Measurements from ENCODE around the gene IFITM1. TPM values are rescaled to one million over a fixed set of nuclear protein-coding genes. Genes with fewer than 3 reads are reported as not detected.

The IFITM1 gene
- total RNA-seq, 1 experiment from 2014 or later, result 3.2 TPM

DNA sequence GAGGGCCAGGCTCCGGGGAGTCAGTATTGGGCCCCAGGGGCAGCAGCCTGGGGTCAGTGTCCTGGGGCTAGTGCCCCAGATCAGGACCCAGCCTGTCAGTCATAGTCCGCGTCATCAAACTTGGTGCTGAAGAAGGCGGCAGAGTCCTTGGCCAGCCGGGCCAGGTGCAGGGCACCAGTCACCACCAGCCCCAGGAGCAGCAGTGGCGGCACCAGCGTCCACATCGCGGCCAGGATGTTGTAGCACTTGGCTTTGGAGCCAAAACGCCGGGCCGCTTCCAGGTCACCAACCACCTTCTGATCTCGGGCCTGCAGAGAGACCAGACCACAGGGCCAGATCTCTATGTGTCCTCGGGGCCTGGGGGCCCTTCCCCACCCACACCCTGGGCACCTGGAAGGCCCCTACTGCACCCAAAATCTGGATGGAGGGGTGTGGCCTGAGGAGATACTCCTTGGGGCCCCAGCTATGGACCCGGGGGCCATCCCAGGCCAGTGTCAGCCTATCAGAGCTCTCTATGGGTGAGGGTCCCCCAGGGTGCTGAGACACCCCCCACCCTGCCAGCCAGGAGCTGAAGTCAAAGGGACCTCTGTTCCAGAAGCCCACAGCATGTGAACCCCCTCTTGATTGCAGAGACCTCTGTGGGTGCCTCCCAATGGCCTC is 15.3 kb upstream of the IFITM1 start:
- Mint-ChIP-seq H3K4me1 (ENCODE audit: low read depth, unreplicated experiment) (peaks cover 16% of the 10 kb centered on the region), H3K27ac (ENCODE audit: unreplicated experiment) (no peak overlapping the region), H3K9me3 (ENCODE audit: unreplicated experiment) (no peaks in the 10 kb centered on the region), H3K36me3 (ENCODE audit: insufficient read depth, unreplicated experiment) (peaks cover 15% of the 10 kb centered on the region), H3K4me3 (ENCODE audit: unreplicated experiment) (no peak overlapping the region), H3K27me3 (ENCODE audit: insufficient read depth, unreplicated experiment) (no peaks in the 10 kb centered on the region)
- Histone ChIP-seq H3K36me3 (ENCODE audit: control insufficient read depth, insufficient read depth, low read length) (no peaks in the 10 kb centered on the region), H3K4me3 (ENCODE audit: low read depth, low read length) (no peak overlapping the region), H3K4me1 (peaks cover 22% of the 10 kb centered on the region), H3K9me3 (no peaks in the 10 kb centered on the region), H3K27me3 (replicated peaks; ENCODE audit: control insufficient read depth, insufficient read depth, low read length) (no peaks in the 10 kb centered on the region)
- TF ChIP-seq, protein P1, sequence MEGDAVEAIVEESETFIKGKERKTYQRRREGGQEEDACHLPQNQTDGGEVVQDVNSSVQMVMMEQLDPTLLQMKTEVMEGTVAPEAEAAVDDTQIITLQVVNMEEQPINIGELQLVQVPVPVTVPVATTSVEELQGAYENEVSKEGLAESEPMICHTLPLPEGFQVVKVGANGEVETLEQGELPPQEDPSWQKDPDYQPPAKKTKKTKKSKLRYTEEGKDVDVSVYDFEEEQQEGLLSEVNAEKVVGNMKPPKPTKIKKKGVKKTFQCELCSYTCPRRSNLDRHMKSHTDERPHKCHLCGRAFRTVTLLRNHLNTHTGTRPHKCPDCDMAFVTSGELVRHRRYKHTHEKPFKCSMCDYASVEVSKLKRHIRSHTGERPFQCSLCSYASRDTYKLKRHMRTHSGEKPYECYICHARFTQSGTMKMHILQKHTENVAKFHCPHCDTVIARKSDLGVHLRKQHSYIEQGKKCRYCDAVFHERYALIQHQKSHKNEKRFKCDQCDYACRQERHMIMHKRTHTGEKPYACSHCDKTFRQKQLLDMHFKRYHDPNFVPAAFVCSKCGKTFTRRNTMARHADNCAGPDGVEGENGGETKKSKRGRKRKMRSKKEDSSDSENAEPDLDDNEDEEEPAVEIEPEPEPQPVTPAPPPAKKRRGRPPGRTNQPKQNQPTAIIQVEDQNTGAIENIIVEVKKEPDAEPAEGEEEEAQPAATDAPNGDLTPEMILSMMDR (IDR thresholded peaks at IDR 0.05; ENCODE audit: insufficient read depth in 1 of 2, low read depth in 1 of 2, low read length in 1 of 2, severe bottlenecking in 1 of 2, unreplicated experiment in 1 of 2), result no peak
- no TSS peak for BruUV-seq (replicated peaks)
- intact Hi-C loops (cut with micrococcal nuclease; ENCODE audit: unreplicated experiment), result no loop called here
- POLR2A ChIA-PET, result no interaction called here
- CTCF ChIA-PET, result no interaction called here
- peak in 1 of 2 experiments; percentile 34 for DNase-seq

- DNase-seq, result no peak
- Histone ChIP-seq H3K4me1 (peaks cover 22% of the 10 kb centered on the region), H3K9me3 (no peaks in the 10 kb centered on the region), H3K36me3 (ENCODE audit: control insufficient read depth, insufficient read depth, low read length) (no peaks in the 10 kb centered on the region), H3K27me3 (replicated peaks; ENCODE audit: control insufficient read depth, insufficient read depth, low read length) (no peaks in the 10 kb centered on the region), H3K4me3 (ENCODE audit: low read depth, low read length) (no peak within 1 kb of the TSS)
- CTCF ChIA-PET, result interaction anchor here (0.6 to 0.7 kb wide), 2 partner anchors 18 to 1123 kb away, joined by 4 to 6 read pairs; no protein-coding TSS in a partner anchor
- POLR2A ChIA-PET, result no interaction called here
- no peaks in the 10 kb centered on the region for H3K9me3 Mint-ChIP-seq (ENCODE audit: unreplicated experiment)
- no peaks in the 10 kb centered on the region for H3K27me3 Mint-ChIP-seq (ENCODE audit: insufficient read depth, unreplicated experiment)
- no peak within 1 kb of the TSS for H3K27ac Mint-ChIP-seq (ENCODE audit: unreplicated experiment)
- peaks cover 7% of the 10 kb centered on the region for H3K36me3 Mint-ChIP-seq (ENCODE audit: insufficient read depth, unreplicated experiment)
- intact Hi-C loops (cut with micrococcal nuclease; ENCODE audit: unreplicated experiment), result no loop called here
- no TSS peak for BruUV-seq (replicated peaks)
- no peak within 1 kb of the TSS for H3K4me3 Mint-ChIP-seq (ENCODE audit: unreplicated experiment)
- H3K4me1 Mint-ChIP-seq (ENCODE audit: low read depth, unreplicated experiment), result peaks cover 16% of the 10 kb centered on the region
- TF ChIP-seq, protein P1 (IDR thresholded peaks at IDR 0.05; ENCODE audit: insufficient read depth in 1 of 2, low read depth in 1 of 2, low read length in 1 of 2, severe bottlenecking in 1 of 2, unreplicated experiment in 1 of 2), result no peak
Measured at GRCh38 chr11:299081-299891, 14.6 kb upstream of the IFITM1 start, which contains the start of gene IFITM5. Gene IFITM5 (minus strand): TSS chr11:299526. CDS start chr11:299490, 36 bp downstream.

DNA sequence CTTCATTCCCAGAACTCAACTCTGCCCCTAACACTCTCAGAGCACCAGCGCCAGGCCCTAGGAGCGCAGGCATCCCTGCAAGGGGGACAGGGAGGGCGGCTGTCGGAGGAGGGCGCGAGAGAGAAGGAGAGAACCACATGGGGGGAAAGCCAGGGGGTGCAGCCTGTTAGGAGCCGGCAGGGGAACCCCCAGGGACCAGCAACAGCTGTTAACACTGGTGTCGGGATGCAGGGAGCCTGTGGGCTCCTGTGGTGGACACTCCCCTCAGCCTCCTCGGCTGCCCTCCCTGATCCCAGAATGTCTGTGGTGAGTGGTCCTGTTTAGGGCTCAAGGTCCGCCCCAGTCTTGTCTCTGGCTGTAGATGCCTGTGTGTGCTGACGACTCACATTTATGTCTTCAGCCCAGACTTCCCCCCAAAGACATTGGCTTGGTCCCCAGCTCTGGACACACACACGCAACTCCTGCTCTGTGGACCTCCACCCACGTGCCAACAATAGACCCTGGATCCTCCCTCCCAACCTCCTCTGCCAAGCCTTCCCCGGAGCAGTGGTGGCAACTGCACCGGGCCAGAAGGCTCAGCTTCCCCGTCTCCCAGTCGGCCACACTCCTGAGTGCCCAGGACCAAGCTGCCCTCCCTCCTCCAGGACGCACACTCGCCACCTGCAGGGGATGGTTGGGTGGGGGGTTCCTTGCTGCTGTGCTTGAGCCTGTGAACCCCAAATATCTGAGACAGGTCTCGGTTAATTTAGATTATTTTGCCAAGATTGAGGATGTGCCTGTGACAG is 13.7 kb upstream of the IFITM1 start:
- ChIA-PET POLR2A (no interaction called here), CTCF (interaction anchor here (0.7 to 1.1 kb wide), 2 partner anchors 49 to 1122 kb away, joined by 3 to 6 read pairs; no protein-coding TSS in a partner anchor)
- Histone ChIP-seq H3K4me3 (ENCODE audit: low read depth, low read length) (no peak overlapping the region), H3K4me1 (peaks cover 25% of the 10 kb centered on the region), H3K9me3 (no peaks in the 10 kb centered on the region), H3K27me3 (replicated peaks; ENCODE audit: control insufficient read depth, insufficient read depth, low read length) (no peaks in the 10 kb centered on the region), H3K36me3 (ENCODE audit: control insufficient read depth, insufficient read depth, low read length) (no peaks in the 10 kb centered on the region)
- no peak for DNase-seq
- H3K27me3 Mint-ChIP-seq (ENCODE audit: insufficient read depth, unreplicated experiment), result no peaks in the 10 kb centered on the region
- intact Hi-C loops (cut with micrococcal nuclease; ENCODE audit: unreplicated experiment), result no loop called here
- TF ChIP-seq, protein P1 (IDR thresholded peaks at IDR 0.05; ENCODE audit: insufficient read depth in 1 of 2, low read depth in 1 of 2, low read length in 1 of 2, severe bottlenecking in 1 of 2, unreplicated experiment in 1 of 2), result no peak
- no peak overlapping the region for H3K27ac Mint-ChIP-seq (ENCODE audit: unreplicated experiment)
- peak overlapping the region; percentile 5 for H3K4me3 Mint-ChIP-seq (ENCODE audit: unreplicated experiment)
- H3K9me3 Mint-ChIP-seq (ENCODE audit: unreplicated experiment), result no peaks in the 10 kb centered on the region
- peaks cover 17% of the 10 kb centered on the region for H3K4me1 Mint-ChIP-seq (ENCODE audit: low read depth, unreplicated experiment)
- no TSS peak for BruUV-seq (replicated peaks)
- peaks cover 7% of the 10 kb centered on the region for H3K36me3 Mint-ChIP-seq (ENCODE audit: insufficient read depth, unreplicated experiment)

Data from Caco-2 (cell line).